Skeletal muscle tissue (tissue), 4 donors: Measurements from ENCODE around the gene TIAM2. TPM values are rescaled to one million over a fixed set of nuclear protein-coding genes. Genes with fewer than 3 reads are reported as not detected.

Experiments
- H3K27ac ChIP-seq: one replicate; pipeline ENCODE4 v1.7.0; 2013; ENCODE audit warnings: mild to moderate bottlenecking, low read depth, low read length, inconsistent platforms
- H3K27me3 ChIP-seq, 3 donors: one replicate each; pipeline ENCODE4 v1.7.0; 2013; ENCODE audit warnings: low read length in 3 of 3; ENCODE audit not compliant: control insufficient read depth in 3 of 3, insufficient read depth in 3 of 3
- H3K36me3 ChIP-seq, 3 donors: one replicate each; pipeline ENCODE4 v1.7.0; 2013; ENCODE audit warnings: low read length in 3 of 3; ENCODE audit not compliant: control insufficient read depth in 3 of 3, insufficient read depth in 3 of 3
- H3K4me1 ChIP-seq, 3 donors: one replicate each; pipeline ENCODE4 v1.7.0; 2013; ENCODE audit warnings: low read length in 3 of 3, mild to moderate bottlenecking in 3 of 3; ENCODE audit not compliant: control insufficient read depth in 3 of 3, insufficient read depth in 3 of 3
- H3K4me3 ChIP-seq, 3 donors: one replicate each; pipeline ENCODE4 v1.7.0; 2013; ENCODE audit warnings: low read length in 3 of 3
- H3K9ac ChIP-seq, 3 donors: one replicate each; pipeline ENCODE4 v1.7.0; 2013; ENCODE audit warnings: low read length in 3 of 3, mild to moderate bottlenecking in 3 of 3, moderate library complexity in 2 of 3, low read depth in 1 of 3
- H3K9me3 ChIP-seq, 3 donors: one replicate each; pipeline ENCODE4 v1.7.0; 2013; ENCODE audit warnings: low read length in 3 of 3; ENCODE audit not compliant: control insufficient read depth in 3 of 3
- total RNA-seq: library from RNA; depleted of rRNA; stranded (reverse); fragments of >200 nt; gene quantifications from one replicate; pipeline ENCODE4 v1.2.3, GENCODE V29; 2014
- donor health status: Osteomylitis.

The TIAM2 gene
- total RNA-seq, 1 donor from 2014 or later = 22.4 TPM

DNA sequence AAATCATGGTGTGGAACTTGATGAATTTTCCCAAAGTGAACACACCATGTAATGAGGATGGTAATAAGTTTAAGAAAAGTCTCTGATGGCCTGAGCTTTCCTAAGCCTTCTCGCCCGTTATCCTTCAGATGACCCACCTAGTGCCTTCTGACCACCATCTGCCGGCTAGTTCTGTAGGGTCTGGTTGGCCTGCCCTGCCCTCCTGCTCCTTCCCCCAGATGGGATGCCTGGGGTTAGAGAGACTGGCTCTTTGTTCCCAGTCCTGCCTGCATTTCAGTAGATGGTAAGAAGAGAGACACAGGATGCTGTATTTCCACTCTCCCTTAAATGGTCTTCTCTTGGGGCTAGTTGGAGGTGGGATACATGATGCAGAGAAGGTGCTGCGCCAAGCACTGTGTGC, 43.0 kb downstream of the TIAM2 start:
- H3K27ac ChIP-seq = no peak overlapping the region
- peaks cover 0 to 3% (median 0%) of the 10 kb centered on the region in 3 donors for H3K4me1 ChIP-seq
- no peaks in the 10 kb centered on the region for H3K36me3 ChIP-seq
- no peak overlapping the region for H3K9ac ChIP-seq
- no peaks in the 10 kb centered on the region for H3K27me3 ChIP-seq
- H3K4me3 ChIP-seq = no peak overlapping the region
- H3K9me3 ChIP-seq = no peaks in the 10 kb centered on the region

DNA sequence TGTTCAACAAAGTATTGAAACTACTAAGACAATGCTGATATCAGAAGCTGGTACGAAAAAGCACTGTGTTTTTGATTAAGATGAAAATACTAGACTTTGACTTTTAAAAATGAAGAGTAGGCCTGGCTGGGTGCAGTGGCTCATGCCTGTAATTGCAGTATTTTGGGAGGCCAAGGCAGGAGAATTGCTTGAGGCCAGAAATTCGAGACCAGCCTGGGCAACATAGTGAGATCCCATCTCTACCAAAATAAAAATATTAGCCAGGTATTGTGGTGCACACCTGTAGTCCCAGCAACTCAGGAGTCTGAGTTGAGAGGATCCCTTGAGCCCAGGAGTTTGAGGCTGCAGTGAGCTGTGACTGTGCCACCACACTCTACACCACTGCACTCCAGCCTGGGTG, 43.4 kb downstream of the TIAM2 start:
- Histone ChIP-seq H3K36me3 (no peaks in the 10 kb centered on the region), H3K4me3 (no peak overlapping the region), H3K9me3 (no peaks in the 10 kb centered on the region), H3K27me3 (no peaks in the 10 kb centered on the region), H3K4me1 (peaks cover 0 to 3% (median 0%) of the 10 kb centered on the region in 3 donors), H3K9ac (no peak overlapping the region), H3K27ac (no peak overlapping the region)

DNA sequence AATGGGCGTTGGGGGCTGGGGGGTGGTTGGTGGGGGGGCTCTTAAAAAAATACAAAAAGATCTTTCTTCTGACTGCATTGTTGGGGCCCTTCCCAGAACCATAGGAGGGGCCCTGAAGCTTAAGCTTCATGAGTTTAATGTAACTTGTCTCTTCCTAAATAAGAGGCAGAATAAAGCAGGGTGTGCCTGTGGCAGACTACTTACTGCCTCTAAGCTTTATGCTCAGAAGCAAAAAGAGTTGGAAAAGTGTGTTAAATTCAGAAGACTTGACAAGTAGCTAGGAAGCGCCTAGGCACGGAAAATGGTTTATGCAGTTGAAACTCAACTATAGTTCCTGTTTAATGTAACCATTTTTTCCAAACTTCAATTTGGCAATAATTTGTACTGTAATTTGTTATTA, 44.5 kb downstream of the TIAM2 start:
- Histone ChIP-seq H3K9ac (no peak overlapping the region), H3K4me3 (no peak overlapping the region), H3K27me3 (no peaks in the 10 kb centered on the region), H3K9me3 (no peaks in the 10 kb centered on the region), H3K36me3 (no peaks in the 10 kb centered on the region), H3K4me1 (peaks cover 0 to 3% (median 0%) of the 10 kb centered on the region in 3 donors), H3K27ac (no peak overlapping the region)

DNA sequence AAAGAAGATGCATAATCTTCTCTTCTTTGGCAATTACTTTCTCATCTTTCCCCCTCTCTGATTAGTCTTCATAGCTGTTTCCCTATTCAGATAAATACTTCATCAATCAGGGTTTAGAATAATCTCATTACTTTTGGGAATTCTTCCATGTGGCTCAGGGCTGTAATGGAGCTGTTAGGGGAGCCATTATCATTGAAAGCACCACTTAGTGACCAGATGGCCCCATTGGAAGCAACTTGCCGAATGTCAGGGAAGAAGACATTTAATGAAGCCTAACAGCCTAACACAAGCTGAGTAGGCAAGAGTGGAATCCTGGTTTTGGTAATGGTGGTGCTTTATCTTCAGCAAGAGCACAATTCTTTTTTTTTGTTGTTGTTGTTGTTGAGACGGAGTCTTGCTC, 45.0 kb downstream of the TIAM2 start:
- H3K4me1 ChIP-seq = peaks cover 0 to 3% (median 0%) of the 10 kb centered on the region in 3 donors
- no peak overlapping the region for H3K27ac ChIP-seq
- H3K36me3 ChIP-seq = no peaks in the 10 kb centered on the region
- H3K27me3 ChIP-seq = no peaks in the 10 kb centered on the region
- H3K9me3 ChIP-seq = no peaks in the 10 kb centered on the region
- H3K4me3 ChIP-seq = no peak overlapping the region
- H3K9ac ChIP-seq = no peak overlapping the region

DNA sequence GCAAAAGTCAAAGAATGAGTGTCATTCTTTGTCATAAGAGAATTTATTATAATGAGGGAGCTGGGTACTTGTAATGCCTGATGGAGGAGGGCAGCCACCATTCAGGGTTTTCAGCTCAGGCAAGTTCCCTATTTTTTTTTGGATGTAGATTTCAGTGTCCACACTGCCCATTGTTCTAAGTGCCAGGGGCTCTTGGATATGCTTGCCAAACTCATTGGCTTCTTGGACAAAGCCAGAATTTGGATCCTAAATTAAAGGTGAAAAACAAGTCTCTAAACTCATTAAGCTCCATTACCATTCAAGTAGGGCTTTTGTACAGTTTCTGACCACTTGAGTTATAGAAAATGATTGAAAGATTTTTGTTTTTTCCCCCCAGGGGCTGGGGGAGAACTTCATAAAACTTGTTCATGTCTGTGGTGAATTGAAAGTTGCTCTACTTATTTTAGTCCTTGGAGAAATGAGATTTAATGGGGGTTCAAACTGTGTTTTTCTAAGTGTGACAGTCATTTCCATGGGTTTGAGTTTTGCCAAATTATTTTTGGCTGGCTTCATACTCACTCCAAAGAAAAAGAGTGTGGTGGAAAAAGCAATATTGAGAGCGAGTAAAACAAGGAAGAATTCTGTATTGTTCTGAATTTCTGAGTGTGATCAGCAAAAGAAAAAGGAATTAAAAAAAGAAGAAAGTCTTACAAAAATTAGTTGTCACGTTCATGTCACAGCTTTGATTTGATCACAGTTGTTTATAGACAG, 46.0 kb downstream of the TIAM2 start:
- Histone ChIP-seq H3K4me3 (no peak overlapping the region), H3K36me3 (no peaks in the 10 kb centered on the region), H3K9ac (no peak overlapping the region), H3K27ac (no peak overlapping the region), H3K9me3 (no peaks in the 10 kb centered on the region), H3K27me3 (no peaks in the 10 kb centered on the region), H3K4me1 (peaks cover 0 to 3% (median 0%) of the 10 kb centered on the region in 3 donors)

DNA sequence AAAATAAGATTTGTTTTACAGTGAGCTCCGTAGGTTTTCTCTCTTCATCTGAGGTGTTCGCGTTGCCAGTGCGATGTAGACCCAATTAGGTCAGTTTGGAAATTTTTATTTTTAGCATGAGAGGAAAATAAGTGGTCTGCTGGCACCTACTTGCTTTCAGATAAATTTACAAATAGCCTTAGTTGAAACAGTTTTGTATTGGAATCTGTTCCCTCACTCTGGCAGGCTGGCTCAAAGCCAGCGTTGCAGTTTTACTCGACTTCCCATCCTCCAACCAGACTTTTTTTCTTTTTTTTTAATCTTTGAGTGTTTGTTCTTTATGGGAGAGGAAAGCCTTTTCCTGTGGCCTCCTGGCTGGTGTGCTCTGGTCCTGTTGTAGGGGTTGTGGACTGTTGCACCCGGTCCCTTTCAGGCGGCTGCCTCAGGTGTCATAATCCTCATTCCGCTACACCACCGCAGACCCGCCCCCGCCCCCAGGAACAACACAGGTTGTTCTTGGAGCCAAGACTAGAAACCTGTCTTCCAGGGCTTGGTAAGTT, 46.7 kb downstream of the TIAM2 start:
- peaks cover 0 to 3% (median 0%) of the 10 kb centered on the region in 3 donors for H3K4me1 ChIP-seq
- no peaks in the 10 kb centered on the region for H3K27me3 ChIP-seq
- H3K36me3 ChIP-seq = no peaks in the 10 kb centered on the region
- no peaks in the 10 kb centered on the region for H3K9me3 ChIP-seq
- no peak overlapping the region for H3K4me3 ChIP-seq
- no peak overlapping the region for H3K9ac ChIP-seq
- H3K27ac ChIP-seq = no peak overlapping the region

DNA sequence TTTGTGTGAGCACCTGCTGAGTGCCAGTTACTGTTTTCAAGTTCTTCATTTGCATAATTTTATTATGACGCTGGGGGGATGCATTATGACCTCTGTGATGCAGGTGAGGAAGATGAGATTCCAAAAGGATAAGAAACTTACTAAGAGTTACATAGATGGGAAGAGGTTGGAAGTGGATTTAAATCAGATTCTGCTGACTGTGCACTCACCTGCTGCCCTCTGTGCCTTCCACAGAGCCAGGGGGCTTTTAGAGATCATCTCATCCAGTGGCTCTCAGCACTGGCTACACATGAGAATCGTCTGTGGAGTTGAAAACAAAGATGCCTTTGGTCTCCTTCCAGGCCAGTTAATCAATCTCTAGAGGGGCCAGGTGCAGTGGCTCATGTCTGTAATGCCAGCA, 47.9 kb downstream of the TIAM2 start:
- Histone ChIP-seq H3K27me3 (no peaks in the 10 kb centered on the region), H3K9ac (no peak overlapping the region), H3K9me3 (no peaks in the 10 kb centered on the region), H3K4me3 (no peak overlapping the region), H3K27ac (no peak overlapping the region), H3K36me3 (no peaks in the 10 kb centered on the region), H3K4me1 (peaks cover 0 to 3% (median 0%) of the 10 kb centered on the region in 3 donors)

DNA sequence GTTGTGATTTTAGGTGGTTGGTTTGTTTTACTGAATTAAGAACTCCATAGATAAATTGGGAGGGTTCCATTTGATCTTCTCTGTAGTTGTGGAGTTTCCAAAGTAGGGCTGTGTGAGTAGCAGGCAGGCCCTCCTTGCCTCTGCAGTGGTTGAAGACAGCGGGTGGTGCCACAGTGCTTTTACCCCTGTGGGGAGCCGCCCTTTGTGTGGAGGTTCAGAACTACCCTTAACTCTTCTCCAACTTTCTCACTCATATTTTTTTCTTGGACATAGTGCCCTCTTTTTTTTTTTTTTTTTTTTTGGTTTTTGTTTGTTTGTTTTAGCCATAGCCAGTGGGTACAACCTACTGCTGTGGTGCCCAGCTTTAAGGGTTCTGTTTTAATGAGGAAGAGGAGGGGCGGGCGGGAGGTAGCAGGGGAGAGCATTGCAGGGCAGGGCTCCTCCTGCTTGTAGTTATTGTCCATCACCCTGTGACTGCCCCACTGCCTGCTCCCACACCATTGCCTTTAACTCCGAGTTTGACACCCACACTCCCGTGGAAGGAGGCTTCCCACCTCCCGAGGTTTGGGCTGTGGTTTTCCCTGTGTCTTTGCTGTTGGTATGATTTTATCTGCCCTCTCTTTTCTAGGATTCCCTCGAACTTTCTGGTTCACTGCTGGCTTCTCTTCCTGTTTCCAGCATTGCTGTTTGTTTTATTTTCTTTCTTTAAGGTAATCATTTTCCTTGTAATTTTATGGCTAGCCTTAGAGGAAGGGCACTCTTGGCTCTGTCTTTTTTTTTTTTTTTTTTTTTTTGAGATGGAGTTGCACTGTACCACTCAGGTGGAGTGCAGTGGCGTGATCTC, 50.7 kb downstream of the TIAM2 start:
- Histone ChIP-seq H3K9me3 (no peaks in the 10 kb centered on the region), H3K4me3 (no peak overlapping the region), H3K36me3 (no peaks in the 10 kb centered on the region), H3K4me1 (peaks cover 0 to 3% (median 0%) of the 10 kb centered on the region in 3 donors), H3K27me3 (peaks cover 0 to 2% (median 0%) of the 10 kb centered on the region in 3 donors), H3K27ac (no peak overlapping the region), H3K9ac (no peak overlapping the region)

DNA sequence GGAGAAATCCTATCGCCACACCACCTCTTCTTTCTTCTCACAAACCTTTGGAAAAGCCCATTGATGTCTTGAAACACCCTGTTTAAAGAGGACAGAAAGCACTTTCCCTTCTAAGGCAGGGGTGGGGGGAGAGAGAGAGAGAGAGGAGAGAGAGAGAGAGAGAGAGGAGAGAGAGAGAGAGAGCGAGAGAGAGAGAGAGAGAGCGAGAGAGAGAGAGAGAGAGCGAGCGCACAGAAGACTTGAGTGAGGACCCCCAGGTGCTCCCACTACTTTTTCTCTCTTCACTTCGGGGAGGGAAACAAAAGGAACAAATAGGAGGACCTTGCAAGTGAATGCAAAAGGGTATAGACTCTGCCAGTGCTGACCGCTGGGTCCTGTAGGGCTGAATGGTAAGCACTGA, 52.4 kb downstream of the TIAM2 start:
- Histone ChIP-seq H3K27ac (no peak overlapping the region), H3K9ac (no peak overlapping the region), H3K36me3 (no peaks in the 10 kb centered on the region), H3K9me3 (no peaks in the 10 kb centered on the region), H3K27me3 (peaks cover 0 to 2% (median 0%) of the 10 kb centered on the region in 3 donors), H3K4me3 (no peak overlapping the region), H3K4me1 (no peaks in the 10 kb centered on the region)

DNA sequence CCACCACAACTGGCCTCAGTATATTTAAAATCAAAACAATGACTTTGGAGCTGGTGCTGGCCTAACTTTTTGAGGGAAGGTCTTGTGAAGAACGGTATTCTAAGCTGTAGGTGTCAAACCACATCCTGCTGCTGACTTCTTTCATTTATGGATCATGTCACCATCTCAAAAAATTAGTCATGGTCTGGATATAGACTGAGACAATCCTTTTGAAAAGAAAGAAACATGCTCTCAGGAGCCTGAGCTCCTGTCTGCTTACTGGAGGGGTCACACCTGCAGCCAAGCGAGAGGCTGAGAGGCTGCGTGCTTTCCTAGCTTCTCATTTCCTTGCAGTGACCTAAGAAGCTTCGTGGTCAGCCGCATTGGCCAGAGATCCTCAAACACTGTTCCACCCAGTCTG, 55.2 kb downstream of the TIAM2 start:
- H3K9me3 ChIP-seq = no peaks in the 10 kb centered on the region
- H3K27me3 ChIP-seq = peaks cover 0 to 2% (median 0%) of the 10 kb centered on the region in 3 donors
- H3K27ac ChIP-seq = no peak overlapping the region
- no peaks in the 10 kb centered on the region for H3K36me3 ChIP-seq
- no peaks in the 10 kb centered on the region for H3K4me1 ChIP-seq
- no peak overlapping the region for H3K4me3 ChIP-seq
- H3K9ac ChIP-seq = no peak overlapping the region
